ENCODE results near the gene HEY2.
"Not testable (repeated sequence)": the region's sequence is repeated elsewhere in the genome, so short reads cannot be mapped to it uniquely, and the experiment has no call there.

The HEY2 gene

DNA sequence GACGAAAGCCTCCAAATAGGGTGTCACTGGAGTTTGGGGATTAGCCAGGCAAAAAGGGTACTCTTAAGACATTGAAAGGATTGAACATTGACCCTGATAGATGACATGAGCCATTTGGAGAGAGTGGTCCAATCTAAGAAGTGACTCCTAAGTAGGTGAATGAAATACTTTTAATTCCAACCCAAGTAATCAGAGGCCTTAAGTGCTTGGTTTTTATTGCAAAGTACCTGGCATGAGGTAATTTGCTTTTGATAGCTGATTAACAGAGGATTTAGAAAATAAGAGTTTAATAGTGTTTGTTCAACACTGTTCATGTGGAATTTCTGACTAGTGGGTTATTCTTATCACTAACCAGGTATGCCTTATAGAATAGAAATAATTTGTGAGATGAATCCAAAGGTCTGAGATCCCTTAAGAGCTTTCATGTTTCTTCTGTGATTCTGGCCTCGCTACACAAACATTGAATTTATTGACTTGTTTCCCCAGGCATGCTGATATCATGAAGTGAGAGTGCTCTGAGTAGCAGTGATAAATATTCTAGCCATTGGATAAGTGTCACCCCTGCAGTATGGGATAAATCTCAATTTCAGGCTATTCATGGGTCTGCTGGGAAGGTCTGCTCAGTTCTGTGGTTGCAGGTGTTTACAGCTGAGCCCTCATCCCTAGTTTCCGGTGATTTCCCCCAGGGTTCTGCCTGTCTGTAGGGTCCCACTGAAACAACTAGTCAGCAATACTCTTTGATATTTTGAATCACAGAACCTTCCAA is 47.9 kb downstream of the HEY2 start:
- DNase-seq: no peak

GRCh38 chr6:125797886-125798444 is 48.5 kb downstream of the HEY2 start:
- peak; percentile 4 for DNase-seq

DNA sequence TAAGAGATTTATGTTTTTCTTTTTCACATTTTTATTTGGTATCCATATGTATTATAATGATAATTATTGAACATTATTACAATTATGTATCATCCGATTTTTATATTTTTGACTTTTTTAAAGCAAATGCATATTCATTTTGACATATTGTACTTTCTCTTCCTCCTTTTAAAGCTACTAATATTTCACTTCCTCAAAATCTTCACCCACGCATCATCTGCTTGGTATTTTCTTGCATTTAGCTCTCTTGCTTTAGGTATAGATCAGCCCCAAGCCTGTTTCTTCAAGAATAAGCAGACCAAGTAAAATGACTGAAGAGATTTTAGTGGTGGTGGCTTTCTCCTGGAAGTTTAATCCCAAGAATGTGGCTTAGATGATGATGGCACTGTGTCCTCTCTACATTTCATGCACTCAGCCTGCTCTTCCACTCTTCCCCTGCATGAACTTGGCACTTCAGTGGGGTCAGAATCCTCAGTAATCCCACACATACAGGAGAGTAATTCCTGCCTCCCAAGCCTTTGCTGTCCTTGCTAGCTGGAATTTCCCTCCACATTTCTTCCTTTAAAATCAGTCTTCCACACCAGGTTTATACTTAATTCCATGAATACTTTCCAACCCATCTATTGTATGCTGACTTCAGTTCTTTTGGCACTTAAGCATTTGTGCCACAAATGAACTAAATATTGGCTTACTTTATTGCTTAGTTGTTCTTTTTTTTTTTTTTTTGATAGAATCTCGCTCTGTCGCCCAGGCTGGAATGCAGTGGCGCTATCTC is 49.5 kb downstream of the HEY2 start:
- no peak for DNase-seq

- DNase-seq: no peak
Observed at GRCh38 chr6:125802383-125802782, 53.0 kb downstream of the HEY2 start.

DNA sequence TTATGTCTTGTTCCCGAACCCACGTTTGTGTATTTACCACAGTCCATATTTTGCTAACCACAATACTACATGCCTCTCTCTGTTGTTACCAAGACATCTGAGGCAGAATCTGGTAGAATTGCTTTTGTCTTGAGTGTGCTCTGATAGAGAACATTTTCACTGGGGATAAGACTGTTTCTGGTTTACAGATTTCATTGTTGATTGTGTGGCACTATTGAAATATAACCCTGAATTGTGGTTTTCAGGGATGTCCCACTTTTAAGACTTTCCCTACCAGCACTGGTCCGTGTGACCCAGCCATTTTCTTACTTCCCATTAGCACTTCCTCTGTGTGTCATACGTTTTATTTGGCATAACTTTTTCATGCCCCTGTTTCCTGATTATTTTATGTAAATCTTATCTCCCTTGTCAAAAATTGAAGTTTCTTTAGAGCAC is 53.5 kb downstream of the HEY2 start:
- no peak for DNase-seq

DNA sequence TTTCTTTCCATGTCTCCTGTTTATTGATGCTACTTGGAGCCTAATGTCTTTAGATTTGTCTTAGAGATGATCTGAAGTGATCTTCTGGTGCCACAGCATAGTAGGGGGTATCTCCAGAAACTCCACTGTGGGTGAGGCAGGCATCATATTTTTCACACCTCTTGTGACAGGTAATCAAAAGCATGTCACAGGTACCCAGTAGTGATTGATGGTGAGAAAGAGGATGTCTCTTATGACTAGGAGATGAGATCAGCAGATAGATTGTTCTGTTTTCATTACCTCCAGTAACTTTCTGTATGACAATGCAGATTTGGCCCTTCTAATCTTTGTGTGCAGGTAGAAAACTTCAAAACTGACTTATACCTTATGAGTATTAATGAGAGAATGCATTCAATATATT is 54.8 kb downstream of the HEY2 start:
- DNase-seq: no peak

- DNase-seq: not testable (repeated sequence)
Observed at GRCh38 chr6:125804866-125805425, 55.5 kb downstream of the HEY2 start.

DNA sequence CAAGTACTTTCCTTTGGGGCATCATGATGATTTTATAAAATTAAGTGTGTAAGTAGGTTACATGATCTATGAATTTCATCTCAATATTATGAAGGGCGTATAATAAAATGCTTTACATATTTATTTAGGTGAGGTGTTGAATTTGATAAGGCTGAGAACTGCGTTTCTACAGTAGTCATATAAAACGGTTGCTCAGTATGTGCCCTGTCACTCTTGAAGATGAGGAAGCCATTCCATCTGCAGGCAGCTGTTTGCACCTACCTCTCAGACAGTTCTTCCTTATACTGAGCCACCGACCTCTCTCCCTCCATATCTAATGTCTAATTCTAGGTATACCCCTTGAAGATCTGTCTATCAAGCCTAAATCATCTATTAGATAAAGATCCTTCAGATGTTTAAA is 57.4 kb downstream of the HEY2 start:
- DNase-seq: no peak

- DNase-seq: no peak
Observed at GRCh38 chr6:125807293-125807692, 57.9 kb downstream of the HEY2 start.

DNA sequence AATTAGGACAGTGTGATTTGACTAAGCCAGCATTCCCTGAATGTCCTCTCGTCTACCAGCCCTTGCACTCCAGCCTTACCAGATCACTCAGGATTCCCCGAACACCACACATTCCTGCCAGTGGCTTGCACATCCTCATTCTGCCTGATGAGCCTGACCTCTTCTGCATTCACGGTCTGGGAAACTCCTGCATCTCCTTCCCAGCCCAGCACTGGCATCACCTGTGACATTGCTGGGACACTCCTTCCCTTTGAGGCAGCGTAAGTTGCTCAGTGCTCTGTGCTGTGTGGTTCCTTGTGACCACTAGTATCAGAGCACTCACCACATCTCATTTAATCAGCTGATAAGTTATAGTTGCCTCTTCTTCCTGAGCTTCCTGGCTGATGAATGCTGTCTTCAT is 58.6 kb downstream of the HEY2 start:
- no peak for DNase-seq

- no peak for DNase-seq
Observed at GRCh38 chr6:125808591-125808990, 59.2 kb downstream of the HEY2 start.

DNA sequence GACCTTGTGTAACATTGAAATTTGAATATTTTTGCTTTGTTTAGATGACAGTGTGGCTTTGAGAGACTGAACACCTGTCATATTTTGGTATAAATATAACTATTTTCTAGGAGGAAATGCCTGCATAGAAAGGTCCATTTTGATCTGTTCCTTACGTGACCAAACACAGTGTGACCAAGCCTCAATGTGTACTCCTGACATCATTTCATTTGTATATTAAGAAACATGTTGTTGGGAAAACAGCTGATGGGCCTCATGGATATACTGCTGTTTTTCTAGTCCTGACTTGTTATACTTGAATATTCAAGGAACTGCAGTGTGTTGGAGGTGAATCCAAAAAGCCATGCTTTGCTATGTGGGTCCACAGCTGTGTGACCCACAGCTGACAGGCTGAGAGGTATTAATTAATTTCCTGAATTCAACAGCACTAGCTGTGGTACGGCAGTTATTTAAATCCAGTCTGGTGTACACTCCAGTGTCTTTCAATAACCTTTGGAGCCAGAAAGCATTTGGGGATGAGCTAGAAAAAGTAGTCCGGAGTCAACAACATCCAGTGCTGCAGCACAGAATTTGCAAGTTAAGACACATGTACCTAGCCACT is 60.2 kb downstream of the HEY2 start:
- DNase-seq: no peak

GRCh38 chr6:125810445-125810844 is 61.0 kb downstream of the HEY2 start:
- DNase-seq: peak; percentile 7
